Measurements from ENCODE around the gene TTBK1.
A peak's percentile ranks its signal among the peaks of the same experiment; 100 is the strongest.

TTBK1 gene

GRCh38 chr6:43226192-43226851 lies 17.0 kb upstream of the TTBK1 start:
- DNase-seq = no peak

- DNase-seq = peak; percentile 57
These were observed 14.1 kb upstream of the TTBK1 start, which contains the start of gene DNPH1 for GRCh38 chr6:43228951-43229802. Gene DNPH1 (minus strand): TSS chr6:43229481. CDS start chr6:43229456, 25 bp downstream.

GRCh38 chr6:43229803-43230620 lies 13.3 kb upstream of the TTBK1 start:
- no peak for DNase-seq

DNA sequence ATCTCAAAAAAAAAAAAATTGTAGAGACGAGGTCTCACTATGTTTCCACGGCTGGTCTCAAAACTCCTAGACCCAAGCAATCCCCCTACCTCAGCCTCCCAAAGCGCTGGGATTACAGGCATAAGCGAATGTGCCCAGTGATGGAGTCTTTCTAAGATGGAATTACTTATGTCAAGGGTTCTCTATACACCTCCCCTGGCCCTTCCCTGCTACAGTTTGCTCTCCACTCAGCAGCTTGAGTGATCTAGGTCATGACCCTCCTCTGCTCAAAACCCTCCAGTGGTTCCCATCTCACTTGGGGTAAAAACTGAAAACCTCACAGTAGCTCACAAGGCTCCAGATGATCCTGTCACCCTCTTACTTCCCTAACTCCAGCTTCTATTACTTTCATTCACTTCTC lies 12.2 kb upstream of the TTBK1 start:
- DNase-seq = no peak

DNA sequence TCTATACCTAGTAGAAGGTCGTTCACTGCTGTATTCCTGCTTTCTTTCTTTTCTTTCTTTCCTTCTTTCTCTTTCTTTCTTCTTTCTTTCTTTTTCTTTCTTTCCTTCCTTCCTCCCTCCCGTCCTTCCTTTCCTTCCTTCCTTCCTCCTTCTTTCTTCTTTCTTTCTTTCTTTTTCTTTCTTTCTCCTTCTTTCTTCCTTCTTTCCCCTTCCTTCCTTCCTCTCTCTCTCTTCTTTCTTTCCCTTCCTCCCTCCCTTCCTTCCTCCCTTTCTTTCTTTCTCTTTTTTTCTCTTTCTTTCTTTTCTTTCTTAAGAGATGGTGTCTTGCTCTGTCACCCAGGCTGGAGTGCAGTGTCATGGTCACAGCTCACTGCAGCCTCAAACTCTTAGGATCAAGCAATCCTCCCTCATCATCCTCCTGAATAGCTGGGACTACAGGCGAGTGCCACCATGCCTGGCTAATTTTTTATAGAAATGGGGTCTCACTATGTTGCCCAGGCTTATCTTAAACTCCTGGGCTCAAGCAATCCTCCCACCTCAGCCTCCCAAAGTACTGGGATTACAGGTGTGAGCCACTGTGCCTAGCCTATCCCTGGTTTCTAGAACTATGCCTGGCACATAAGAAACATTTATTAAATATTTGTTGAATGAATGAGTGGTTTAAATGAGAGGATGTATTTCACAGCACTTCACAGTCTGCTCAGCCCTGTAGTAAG lies 11.4 kb upstream of the TTBK1 start:
- no peak for DNase-seq

DNA sequence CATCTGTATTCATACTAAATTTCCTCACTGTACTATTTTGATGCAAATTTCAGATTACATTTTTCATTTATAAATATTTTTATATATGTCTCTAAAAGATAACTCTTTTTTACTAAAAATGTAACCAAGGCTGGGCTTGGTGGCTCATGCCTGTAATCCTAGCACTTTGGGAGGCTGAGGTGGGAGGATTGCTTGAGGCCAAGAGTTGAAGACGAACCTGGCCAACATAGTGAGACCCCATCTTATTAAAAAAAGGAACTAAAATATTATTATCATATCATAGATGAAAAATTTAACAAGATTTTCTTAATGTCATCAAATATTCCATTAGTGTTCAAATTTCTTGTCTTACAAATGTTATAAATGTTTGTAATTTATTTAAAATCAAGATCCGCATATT lies 7.4 kb upstream of the TTBK1 start:
- no peak for DNase-seq

GRCh38 chr6:43239054-43239453 lies 4.2 kb upstream of the TTBK1 start:
- no peak for DNase-seq

GRCh38 chr6:43240950-43241349 lies 2.3 kb upstream of the TTBK1 start:
- DNase-seq = no peak

DNA sequence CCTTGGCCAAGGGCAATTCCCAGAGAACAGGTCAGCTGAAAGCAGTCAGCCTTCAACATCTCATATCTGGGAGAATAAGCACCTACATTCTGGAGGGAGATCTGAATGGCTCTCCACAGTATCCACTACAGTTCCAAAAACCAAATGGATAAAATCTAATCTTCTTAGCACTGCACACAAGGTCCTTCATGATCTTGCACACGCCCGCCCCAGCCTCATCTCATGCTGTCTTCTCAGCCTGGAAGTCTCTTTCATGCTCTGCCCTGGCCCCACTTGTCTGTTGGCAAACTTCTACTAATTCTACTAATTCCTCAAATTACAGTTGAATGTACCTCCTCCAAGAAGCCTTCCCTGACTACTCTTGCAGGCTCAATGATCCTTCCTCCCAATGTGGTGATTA lies 1.8 kb upstream of the TTBK1 start:
- no peak for DNase-seq

DNA sequence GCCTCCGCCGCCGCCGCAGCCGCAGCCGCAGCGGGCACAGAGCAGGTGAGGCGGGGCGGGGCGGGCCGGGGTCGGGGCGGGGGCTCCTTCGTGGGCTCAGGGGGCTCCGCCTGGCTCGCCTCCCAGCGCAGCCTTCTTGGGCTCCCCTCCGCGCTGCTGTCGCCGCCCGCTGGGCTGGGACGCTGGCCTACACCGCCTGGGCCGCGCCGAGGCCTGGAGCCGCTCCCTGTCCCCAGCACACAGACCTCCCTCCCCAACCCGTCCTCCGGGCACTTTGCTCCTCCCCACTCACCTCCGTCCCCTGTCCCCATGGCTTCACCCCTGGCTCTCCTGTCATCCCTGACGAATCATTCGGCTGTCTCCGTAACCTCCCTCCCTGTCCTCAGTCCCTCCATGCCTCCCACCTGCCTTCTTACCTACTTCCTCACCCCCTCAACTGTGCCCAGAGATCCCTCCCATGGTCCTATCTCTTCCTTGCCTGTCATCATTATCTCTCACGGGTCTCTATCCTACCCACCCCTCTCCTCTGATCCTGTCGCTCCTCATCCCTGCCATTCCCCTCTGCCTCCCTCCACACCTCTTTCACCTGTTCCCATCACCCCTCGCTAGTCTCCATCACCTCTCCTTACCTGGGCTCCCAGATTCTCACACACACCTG lies 512 bp downstream of the TTBK1 start:
- no peak for DNase-seq

DNA sequence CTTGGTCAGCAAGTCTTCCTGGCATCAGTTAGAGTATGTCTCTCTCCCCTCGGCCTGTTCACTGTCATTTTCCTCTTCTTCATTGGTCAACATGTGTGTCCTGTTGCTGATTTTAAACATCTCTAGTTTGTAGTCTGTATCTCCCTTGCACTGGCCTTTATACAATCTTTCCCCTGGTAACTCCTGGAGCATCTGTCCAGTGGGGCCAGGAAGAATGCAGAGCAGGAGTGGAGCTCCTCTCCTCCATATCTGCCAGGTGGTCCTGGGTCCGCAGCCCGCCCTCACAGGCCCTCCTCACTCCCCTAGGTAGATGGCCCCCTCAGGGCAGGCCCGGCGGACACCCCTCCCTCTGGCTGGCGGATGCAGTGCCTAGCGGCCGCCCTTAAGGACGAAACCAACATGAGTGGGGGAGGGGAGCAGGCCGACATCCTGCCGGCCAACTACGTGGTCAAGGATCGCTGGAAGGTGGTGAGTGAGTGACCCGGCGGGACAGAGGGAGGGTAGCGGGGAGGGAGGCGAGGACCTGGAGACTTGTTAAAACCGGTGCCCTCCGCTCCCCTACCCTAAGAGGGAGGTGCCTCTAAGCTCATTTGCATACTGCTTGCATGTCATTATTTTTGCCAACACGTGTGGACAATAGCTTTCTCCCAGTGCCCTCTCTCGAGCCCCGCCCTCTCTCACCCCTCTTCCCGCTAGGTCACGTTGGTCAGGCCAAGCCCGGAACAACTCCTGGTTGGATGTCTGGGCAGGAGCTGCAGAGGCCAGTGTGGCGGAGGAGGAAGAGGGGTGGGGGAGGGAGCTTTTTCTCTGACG lies 3.2 kb downstream of the TTBK1 start:
- peak; percentile 61 for DNase-seq

GRCh38 chr6:43247114-43247999 lies 4.1 kb downstream of the TTBK1 start:
- peak; percentile 76 for DNase-seq

- no peak for DNase-seq
These were observed 4.8 kb downstream of the TTBK1 start for GRCh38 chr6:43248101-43248500.

DNA sequence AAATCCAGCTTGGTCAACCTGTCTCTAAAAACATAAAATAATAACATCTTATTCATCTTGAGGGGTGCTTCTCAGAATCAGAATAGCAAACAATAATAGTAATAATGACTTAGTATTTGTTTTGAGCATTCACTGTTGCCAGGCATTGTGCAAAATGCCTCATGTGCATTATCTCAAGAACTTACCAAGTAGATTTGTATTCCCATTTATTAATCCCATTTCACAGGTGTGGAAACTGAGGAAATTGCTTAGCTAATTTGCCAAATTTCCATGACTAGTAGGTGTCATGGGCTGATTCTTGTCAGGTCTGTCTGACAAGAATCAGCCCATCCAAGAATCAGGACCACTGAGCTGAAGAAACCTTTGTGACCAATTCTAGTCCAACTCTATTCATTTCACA lies 5.5 kb downstream of the TTBK1 start:
- DNase-seq = no peak

- no peak for DNase-seq
These were observed 7.7 kb downstream of the TTBK1 start for GRCh38 chr6:43250992-43251373.

- no peak for DNase-seq
These were observed 10.1 kb downstream of the TTBK1 start for GRCh38 chr6:43253401-43253800.

- DNase-seq = no peak
These were observed 11.0 kb downstream of the TTBK1 start for GRCh38 chr6:43254138-43254817.

DNA sequence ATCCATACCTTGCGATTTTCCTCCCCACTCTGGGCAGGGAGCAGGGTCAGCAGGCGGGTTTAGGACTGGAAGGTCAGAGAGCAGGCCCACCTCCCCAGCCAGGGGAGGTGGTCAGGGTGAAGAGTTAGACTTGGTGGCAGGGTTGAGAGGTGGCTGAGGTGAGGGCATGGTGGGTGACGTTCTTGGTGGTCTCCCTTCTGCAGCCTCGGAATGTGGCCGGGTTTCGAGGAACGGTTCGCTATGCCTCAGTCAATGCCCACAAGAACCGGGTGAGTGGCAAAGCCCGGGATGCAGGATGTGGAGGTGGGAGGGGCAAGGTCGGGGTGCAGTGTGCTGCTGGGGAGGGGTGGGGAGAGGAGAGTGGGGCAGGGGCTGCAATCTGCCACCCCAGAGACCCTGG lies 11.6 kb downstream of the TTBK1 start:
- no peak for DNase-seq

GRCh38 chr6:43255408-43256054 lies 12.2 kb downstream of the TTBK1 start:
- no peak for DNase-seq
